Sigmoid colon (tissue), 4 donors: ENCODE data around the gene BCL11B.

ENCODE experiments used
- EP300 ChIP-seq, 4 donors: sonication (generic); formaldehyde crosslinking; IDR thresholded peaks; one replicate each; pipeline ENCODE4 v1.6.1; 2017; ENCODE audit warnings: antibody characterized with exemption in 4 of 4
- POLR2AphosphoS5 ChIP-seq, 4 donors: sonication (generic); formaldehyde crosslinking; IDR thresholded peaks; one replicate each; pipeline ENCODE4 v1.6.1; 2017; ENCODE audit warnings: antibody characterized with exemption in 4 of 4
- TF ChIP-seq, protein P1 (sequence below), 4 experiments: fragments of 450-650 bp in 3 of 4; fragments of 200-600 bp in 1 of 4; IDR thresholded peaks; one replicate each; pipeline ENCODE4 v1.5.1; 2016 to 2019; ENCODE audit warnings: antibody characterized with exemption in 4 of 4, mild to moderate bottlenecking in 3 of 4, moderate library complexity in 2 of 4

DNA sequence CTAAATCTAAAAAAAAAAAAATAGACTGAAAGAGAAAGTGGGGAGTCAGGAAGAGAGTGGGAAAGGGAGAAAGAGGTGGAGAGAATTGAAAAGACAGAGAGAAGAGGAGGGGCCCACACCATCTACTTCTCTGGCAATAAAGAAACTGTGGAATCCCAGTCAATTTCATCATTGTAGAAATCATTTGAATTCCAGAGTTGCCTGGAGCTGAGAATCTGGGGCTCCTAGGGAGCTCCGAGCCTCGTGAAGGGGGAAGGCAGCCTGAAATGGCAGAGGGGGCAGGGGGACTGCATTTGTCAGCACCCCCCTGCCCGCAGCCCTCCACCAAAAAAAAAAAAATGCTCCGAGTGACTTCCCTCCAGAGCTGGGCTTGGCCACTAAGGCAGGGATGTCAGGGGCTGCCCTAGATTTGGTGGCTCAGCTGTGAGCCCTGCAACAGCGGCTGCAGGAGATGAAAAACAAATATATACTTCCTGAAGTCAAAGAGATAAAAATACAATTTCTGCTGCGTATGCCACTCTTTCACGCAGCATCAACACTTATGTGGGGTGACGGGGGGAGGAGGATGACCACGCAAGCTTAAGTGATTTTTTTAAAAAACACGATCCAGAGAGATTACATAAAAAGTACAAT lies 80.5 kb downstream of the BCL11B start:
- TF ChIP-seq EP300 (IDR thresholded peaks at IDR 0.05) (no peak), POLR2AphosphoS5 (IDR thresholded peaks at IDR 0.05) (no peak)
- TF ChIP-seq, protein P1, sequence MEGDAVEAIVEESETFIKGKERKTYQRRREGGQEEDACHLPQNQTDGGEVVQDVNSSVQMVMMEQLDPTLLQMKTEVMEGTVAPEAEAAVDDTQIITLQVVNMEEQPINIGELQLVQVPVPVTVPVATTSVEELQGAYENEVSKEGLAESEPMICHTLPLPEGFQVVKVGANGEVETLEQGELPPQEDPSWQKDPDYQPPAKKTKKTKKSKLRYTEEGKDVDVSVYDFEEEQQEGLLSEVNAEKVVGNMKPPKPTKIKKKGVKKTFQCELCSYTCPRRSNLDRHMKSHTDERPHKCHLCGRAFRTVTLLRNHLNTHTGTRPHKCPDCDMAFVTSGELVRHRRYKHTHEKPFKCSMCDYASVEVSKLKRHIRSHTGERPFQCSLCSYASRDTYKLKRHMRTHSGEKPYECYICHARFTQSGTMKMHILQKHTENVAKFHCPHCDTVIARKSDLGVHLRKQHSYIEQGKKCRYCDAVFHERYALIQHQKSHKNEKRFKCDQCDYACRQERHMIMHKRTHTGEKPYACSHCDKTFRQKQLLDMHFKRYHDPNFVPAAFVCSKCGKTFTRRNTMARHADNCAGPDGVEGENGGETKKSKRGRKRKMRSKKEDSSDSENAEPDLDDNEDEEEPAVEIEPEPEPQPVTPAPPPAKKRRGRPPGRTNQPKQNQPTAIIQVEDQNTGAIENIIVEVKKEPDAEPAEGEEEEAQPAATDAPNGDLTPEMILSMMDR (IDR thresholded peaks at IDR 0.05): no peak
